ENCODE data around the gene KCNC3.
A peak's percentile ranks its signal among the peaks of the same experiment; 100 is the strongest.

Gene KCNC3

GRCh38 chr19:50311723-50312635 is 17.2 kb downstream of the KCNC3 start:
- peak; percentile 28 for DNase-seq (ENCODE audit: low read depth)

- DNase-seq (ENCODE audit: low read depth) = no peak
Measured at GRCh38 chr19:50310759-50311465, 18.3 kb downstream of the KCNC3 start.

- no peak for DNase-seq (ENCODE audit: low read depth)
Measured at GRCh38 chr19:50309396-50310125, 19.6 kb downstream of the KCNC3 start.

- DNase-seq (ENCODE audit: low read depth) = no peak
Measured at GRCh38 chr19:50308991-50309390, 20.2 kb downstream of the KCNC3 start.

GRCh38 chr19:50303558-50303957 is 25.6 kb downstream of the KCNC3 start:
- DNase-seq (ENCODE audit: low read depth) = no peak

- no peak for DNase-seq (ENCODE audit: low read depth)
Measured at GRCh38 chr19:50301607-50301971, 27.6 kb downstream of the KCNC3 start.

GRCh38 chr19:50300814-50301606 is 28.2 kb downstream of the KCNC3 start:
- peak; percentile 84 for DNase-seq (ENCODE audit: low read depth)

- peak; percentile 15 for DNase-seq (ENCODE audit: low read depth)
Measured at GRCh38 chr19:50300051-50300450, 29.1 kb downstream of the KCNC3 start.

- no peak for DNase-seq (ENCODE audit: low read depth)
Measured at GRCh38 chr19:50293263-50294004, 35.7 kb downstream of the KCNC3 start.

- DNase-seq (ENCODE audit: low read depth) = no peak
Measured at GRCh38 chr19:50292216-50292827, 36.9 kb downstream of the KCNC3 start.

GRCh38 chr19:50290775-50291174 is 38.4 kb downstream of the KCNC3 start:
- DNase-seq (ENCODE audit: low read depth) = no peak

GRCh38 chr19:50290011-50290410 is 39.2 kb downstream of the KCNC3 start:
- DNase-seq (ENCODE audit: low read depth) = no peak

GRCh38 chr19:50288954-50289353 is 40.2 kb downstream of the KCNC3 start:
- DNase-seq (ENCODE audit: low read depth) = no peak

- DNase-seq (ENCODE audit: low read depth) = no peak
Measured at GRCh38 chr19:50287331-50287730, 41.8 kb downstream of the KCNC3 start.

GRCh38 chr19:50286443-50286842 is 42.7 kb downstream of the KCNC3 start:
- DNase-seq (ENCODE audit: low read depth) = no peak

GRCh38 chr19:50285833-50286232 is 43.3 kb downstream of the KCNC3 start:
- DNase-seq (ENCODE audit: low read depth) = no peak

- no peak for DNase-seq (ENCODE audit: low read depth)
Measured at GRCh38 chr19:50281491-50281890, 47.7 kb downstream of the KCNC3 start.

GRCh38 chr19:50280983-50281382 is 48.2 kb downstream of the KCNC3 start:
- DNase-seq (ENCODE audit: low read depth) = no peak

- no peak for DNase-seq (ENCODE audit: low read depth)
Measured at GRCh38 chr19:50280074-50280473, 49.1 kb downstream of the KCNC3 start.

GRCh38 chr19:50277966-50278580 is 51.1 kb downstream of the KCNC3 start:
- DNase-seq (ENCODE audit: low read depth) = no peak

All from ELR (cell line).